Measurements from ENCODE around the gene PCDHA13. TPM values are rescaled to one million over a fixed set of nuclear protein-coding genes. Genes with fewer than 3 reads are reported as not detected.

Gene PCDHA13
- total RNA-seq, 1 experiment from 2014 or later, result 1.0 TPM

DNA sequence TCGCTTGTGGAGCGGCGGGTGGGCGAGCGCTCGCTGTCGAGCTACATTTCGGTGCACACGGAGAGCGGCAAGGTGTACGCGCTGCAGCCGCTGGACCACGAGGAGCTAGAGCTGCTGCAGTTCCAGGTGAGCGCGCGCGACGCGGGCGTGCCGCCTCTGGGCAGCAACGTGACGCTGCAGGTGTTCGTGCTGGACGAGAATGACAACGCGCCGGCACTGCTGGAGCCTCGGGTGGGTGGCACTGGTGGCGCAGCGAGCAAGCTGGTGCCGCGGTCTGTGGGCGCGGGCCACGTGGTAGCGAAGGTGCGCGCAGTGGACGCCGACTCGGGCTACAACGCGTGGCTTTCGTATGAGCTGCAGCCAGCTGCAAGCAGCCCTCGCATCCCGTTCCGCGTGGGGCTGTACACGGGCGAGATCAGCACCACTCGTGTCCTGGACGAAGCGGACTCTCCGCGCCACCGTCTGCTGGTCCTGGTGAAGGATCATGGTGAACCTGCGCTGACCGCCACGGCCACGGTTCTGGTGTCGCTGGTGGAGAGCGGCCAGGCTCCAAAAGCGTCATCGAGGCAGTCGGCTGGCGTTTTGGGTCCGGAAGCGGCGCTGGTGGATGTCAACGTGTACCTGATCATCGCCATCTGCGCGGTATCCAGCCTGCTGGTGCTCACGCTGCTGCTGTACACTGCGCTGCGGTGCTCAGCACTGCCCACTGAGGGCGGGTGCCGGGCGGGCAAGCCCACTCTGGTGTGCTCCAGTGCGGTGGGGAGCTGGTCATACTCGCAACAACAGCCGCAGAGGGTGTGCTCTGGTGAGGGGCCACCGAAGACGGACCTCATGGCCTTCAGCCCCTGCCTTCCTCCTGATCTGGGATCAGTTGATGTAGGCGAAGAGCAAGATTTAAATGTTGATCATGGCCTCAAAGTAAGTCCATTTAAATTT, 38.9 kb upstream of the PCDHA13 start:
- H2BK12ac ChIP-seq (ENCODE audit: insufficient read length, low read depth, low read length), result no peak overlapping the region
- H3T11ph ChIP-seq (ENCODE audit: low read length), result no peak overlapping the region
- H3K27ac ChIP-seq (ENCODE audit: insufficient read length, low read depth, low read length), result no peak overlapping the region
- no peak overlapping the region for H2BK120ac ChIP-seq (ENCODE audit: low read depth, low read length, poor library complexity, severe bottlenecking)
- H3K27ac Mint-ChIP-seq, result no peak overlapping the region; a peak in 1 of 7 replicates
- H3K18ac ChIP-seq (ENCODE audit: insufficient read length, low read depth, low read length), result no peak overlapping the region
- no peaks in the 10 kb centered on the region for H3K79me1 ChIP-seq (ENCODE audit: insufficient read depth, low read depth, low read length, poor library complexity, severe bottlenecking)
- no peak overlapping the region for H3K23ac ChIP-seq (ENCODE audit: insufficient read length, low read depth, low read length)
- no peak overlapping the region for H3K4me2 ChIP-seq (ENCODE audit: insufficient read depth, insufficient read length, low read length)
- no peak overlapping the region for H3K9ac ChIP-seq (ENCODE audit: extremely low read depth, insufficient read length, low read length)
- H3K4ac ChIP-seq (ENCODE audit: low read depth, low read length), result no peak overlapping the region
- no CpG with 5 or more reads among the region's 87 CpGs for WGBS (ENCODE audit: extremely low coverage, insufficient read length, low lambda C conversion rate)
- H3K9me3 ChIP-seq (ENCODE audit: control insufficient read depth, low read depth, low read length), result no peaks in the 10 kb centered on the region
- no peaks in the 10 kb centered on the region for H3K79me2 ChIP-seq (ENCODE audit: insufficient read depth, low read length)
- H4K5ac ChIP-seq (ENCODE audit: insufficient read length, low read depth, low read length), result no peak overlapping the region
- H2BK5ac ChIP-seq (ENCODE audit: insufficient read length, low read length), result no peak overlapping the region
- no peak for DNase-seq
- no peaks in the 10 kb centered on the region for H3K4me1 ChIP-seq (ENCODE audit: insufficient read depth, low read length)
- H3K56ac ChIP-seq (ENCODE audit: insufficient read length, low read depth, low read length), result no peak overlapping the region
- H2AK5ac ChIP-seq (ENCODE audit: insufficient read length, low read length), result no peak overlapping the region
- no peak overlapping the region for H2BK15ac ChIP-seq (ENCODE audit: low read depth, low read length)
- H2AFZ ChIP-seq (ENCODE audit: low read length), result no peak overlapping the region
- H3K36me3 Mint-ChIP-seq (ENCODE audit: insufficient read depth in 1 of 3, low read depth in 3 of 3), result peaks cover 6 to 24% (median 8%) of the 10 kb centered on the region in 3 experiments; a peak in 6 of 7 replicates
- no peaks in the 10 kb centered on the region; the same call in 1 of the 2 replicates for H3K27me3 Mint-ChIP-seq (ENCODE audit: low read depth)
- H3K4me3 Mint-ChIP-seq, result no peak overlapping the region
- peaks cover 2 to 5% of the 10 kb centered on the region in 2 experiments; a peak in 4 of 5 replicates for H3K9me3 Mint-ChIP-seq
- no peaks in the 10 kb centered on the region for H3K27me3 ChIP-seq (ENCODE audit: insufficient read depth, low read length)
- H4K91ac ChIP-seq (ENCODE audit: insufficient read length, low read depth, low read length), result no peak overlapping the region
- no peak overlapping the region for H2BK20ac ChIP-seq (ENCODE audit: low read depth, low read length, poor library complexity, severe bottlenecking)
- TF ChIP-seq, protein P1, sequence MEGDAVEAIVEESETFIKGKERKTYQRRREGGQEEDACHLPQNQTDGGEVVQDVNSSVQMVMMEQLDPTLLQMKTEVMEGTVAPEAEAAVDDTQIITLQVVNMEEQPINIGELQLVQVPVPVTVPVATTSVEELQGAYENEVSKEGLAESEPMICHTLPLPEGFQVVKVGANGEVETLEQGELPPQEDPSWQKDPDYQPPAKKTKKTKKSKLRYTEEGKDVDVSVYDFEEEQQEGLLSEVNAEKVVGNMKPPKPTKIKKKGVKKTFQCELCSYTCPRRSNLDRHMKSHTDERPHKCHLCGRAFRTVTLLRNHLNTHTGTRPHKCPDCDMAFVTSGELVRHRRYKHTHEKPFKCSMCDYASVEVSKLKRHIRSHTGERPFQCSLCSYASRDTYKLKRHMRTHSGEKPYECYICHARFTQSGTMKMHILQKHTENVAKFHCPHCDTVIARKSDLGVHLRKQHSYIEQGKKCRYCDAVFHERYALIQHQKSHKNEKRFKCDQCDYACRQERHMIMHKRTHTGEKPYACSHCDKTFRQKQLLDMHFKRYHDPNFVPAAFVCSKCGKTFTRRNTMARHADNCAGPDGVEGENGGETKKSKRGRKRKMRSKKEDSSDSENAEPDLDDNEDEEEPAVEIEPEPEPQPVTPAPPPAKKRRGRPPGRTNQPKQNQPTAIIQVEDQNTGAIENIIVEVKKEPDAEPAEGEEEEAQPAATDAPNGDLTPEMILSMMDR (conservative IDR thresholded peaks at IDR 0.05), result no peak
- H3K14ac ChIP-seq (ENCODE audit: insufficient read depth, low read length), result no peak overlapping the region; the same call in 1 of the 2 replicates
- no peaks in the 10 kb centered on the region for H4K20me1 ChIP-seq (ENCODE audit: control insufficient read depth, insufficient read depth, insufficient read length)
- no peaks in the 10 kb centered on the region for H3K23me2 ChIP-seq (ENCODE audit: insufficient read length, low read depth, low read length, poor library complexity, severe bottlenecking)
- no peak overlapping the region for H4K8ac ChIP-seq (replicated peaks; ENCODE audit: insufficient read length, low read depth, low read length)
- H3K4me1 Mint-ChIP-seq, result 0 out of 4 replicates have a peak, but pooled peaks cover 0 to 2% of the 10 kb centered on the region in 2 experiments
